ENCODE results near the gene IDI2. TPM values are rescaled to one million over a fixed set of nuclear protein-coding genes. Genes with fewer than 3 reads are reported as not detected.

Gene IDI2
- total RNA-seq, 1 donor, result not detected

DNA sequence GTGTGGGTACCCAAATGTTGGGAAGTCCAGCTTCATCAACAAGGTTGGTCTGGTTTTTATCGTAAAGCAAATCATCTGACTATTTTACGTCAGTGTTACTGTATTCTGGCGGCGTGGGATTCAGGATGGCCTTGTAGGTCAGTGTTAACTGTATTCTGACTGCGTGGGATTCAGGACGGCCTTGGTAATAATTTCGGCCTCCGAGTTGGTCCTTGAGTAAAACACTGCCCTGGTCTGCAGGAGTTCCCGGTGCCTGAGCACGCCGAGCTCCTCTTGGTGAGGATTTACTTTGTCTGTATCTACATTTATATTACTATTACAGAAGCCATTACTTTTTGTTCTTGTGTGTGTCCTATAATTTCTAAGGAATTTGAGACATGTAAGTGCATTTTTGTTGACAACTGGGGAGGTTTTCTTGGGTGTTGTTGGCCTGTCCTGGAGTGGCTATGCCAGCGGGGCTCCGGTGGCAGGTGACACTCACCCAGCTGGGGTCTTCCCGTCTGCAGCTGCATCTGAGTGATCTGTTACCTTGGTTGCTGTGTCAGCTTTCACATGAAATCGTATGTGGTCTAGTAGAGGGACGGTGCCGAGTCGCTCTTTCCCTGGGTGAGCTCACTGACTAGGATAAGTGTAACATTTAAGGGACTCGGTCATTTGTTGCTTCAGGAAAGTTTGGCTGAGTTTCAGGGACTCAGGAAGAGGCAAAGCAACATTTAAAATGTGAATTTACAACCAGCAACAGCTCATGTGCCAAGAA lies 28.2 kb downstream of the IDI2 start:
- Histone ChIP-seq H4K20me1 (ENCODE audit: insufficient read depth, low read length) (peaks cover 37% of the 10 kb centered on the region), H3K79me2 (ENCODE audit: insufficient read depth, low read length) (peaks cover 84% of the 10 kb centered on the region), H3K27me3 (ENCODE audit: insufficient read depth, low read length) (no peaks in the 10 kb centered on the region), H2AFZ (ENCODE audit: low read length) (no peak overlapping the region), H3K4me3 (ENCODE audit: insufficient read depth, low read length) (no peak overlapping the region), H3K4me2 (ENCODE audit: insufficient read depth, low read length) (no peak overlapping the region), H3K4me1 (ENCODE audit: insufficient read depth, low read length) (no peaks in the 10 kb centered on the region), H3K36me3 (ENCODE audit: insufficient read depth, low read length) (peaks cover 98% of the 10 kb centered on the region), H3K27ac (ENCODE audit: low read depth, low read length) (no peak overlapping the region), H3K9me3 (ENCODE audit: low read depth, low read length) (peaks cover 3% of the 10 kb centered on the region)
- no peak for DNase-seq (ENCODE audit: insufficient read length, low spot score, missing footprints)
- TF ChIP-seq, protein P1, sequence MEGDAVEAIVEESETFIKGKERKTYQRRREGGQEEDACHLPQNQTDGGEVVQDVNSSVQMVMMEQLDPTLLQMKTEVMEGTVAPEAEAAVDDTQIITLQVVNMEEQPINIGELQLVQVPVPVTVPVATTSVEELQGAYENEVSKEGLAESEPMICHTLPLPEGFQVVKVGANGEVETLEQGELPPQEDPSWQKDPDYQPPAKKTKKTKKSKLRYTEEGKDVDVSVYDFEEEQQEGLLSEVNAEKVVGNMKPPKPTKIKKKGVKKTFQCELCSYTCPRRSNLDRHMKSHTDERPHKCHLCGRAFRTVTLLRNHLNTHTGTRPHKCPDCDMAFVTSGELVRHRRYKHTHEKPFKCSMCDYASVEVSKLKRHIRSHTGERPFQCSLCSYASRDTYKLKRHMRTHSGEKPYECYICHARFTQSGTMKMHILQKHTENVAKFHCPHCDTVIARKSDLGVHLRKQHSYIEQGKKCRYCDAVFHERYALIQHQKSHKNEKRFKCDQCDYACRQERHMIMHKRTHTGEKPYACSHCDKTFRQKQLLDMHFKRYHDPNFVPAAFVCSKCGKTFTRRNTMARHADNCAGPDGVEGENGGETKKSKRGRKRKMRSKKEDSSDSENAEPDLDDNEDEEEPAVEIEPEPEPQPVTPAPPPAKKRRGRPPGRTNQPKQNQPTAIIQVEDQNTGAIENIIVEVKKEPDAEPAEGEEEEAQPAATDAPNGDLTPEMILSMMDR (IDR thresholded peaks at IDR 0.05; ENCODE audit: extremely low read depth, low read depth, low read length), result no peak

DNA sequence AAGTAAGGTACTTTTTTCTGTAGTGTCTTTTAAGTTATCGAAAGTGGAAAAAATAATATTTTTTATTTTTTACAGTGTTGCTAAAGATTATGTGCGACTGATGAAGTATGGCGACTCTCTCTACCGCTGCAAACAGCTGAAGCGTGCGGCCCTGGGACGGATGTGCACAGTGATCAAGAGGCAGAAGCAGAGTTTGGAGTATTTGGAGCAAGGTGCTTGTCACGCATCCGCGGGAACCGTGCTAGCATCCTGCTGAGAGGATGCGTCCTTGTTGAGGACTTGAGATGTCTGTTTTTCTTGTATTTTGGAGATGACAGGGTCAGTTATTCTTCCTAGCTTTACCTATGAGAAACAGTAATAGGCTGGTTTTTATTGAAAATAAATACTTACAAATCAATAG lies 29.6 kb downstream of the IDI2 start:
- H3K9me3 ChIP-seq (ENCODE audit: low read depth, low read length), result no peaks in the 10 kb centered on the region
- H3K4me2 ChIP-seq (ENCODE audit: insufficient read depth, low read length), result no peak overlapping the region
- H3K4me1 ChIP-seq (ENCODE audit: insufficient read depth, low read length), result no peaks in the 10 kb centered on the region
- peaks cover 80% of the 10 kb centered on the region for H3K79me2 ChIP-seq (ENCODE audit: insufficient read depth, low read length)
- DNase-seq (ENCODE audit: insufficient read length, low spot score, missing footprints), result no peak
- peaks cover 38% of the 10 kb centered on the region for H4K20me1 ChIP-seq (ENCODE audit: insufficient read depth, low read length)
- H3K36me3 ChIP-seq (ENCODE audit: insufficient read depth, low read length), result peaks cover 86% of the 10 kb centered on the region
- no peak overlapping the region for H3K4me3 ChIP-seq (ENCODE audit: insufficient read depth, low read length)
- no peaks in the 10 kb centered on the region for H3K27me3 ChIP-seq (ENCODE audit: insufficient read depth, low read length)
- no peak overlapping the region for H3K27ac ChIP-seq (ENCODE audit: low read depth, low read length)
- H2AFZ ChIP-seq (ENCODE audit: low read length), result no peak overlapping the region
- TF ChIP-seq, protein P1 (IDR thresholded peaks at IDR 0.05; ENCODE audit: extremely low read depth, low read depth, low read length), result no peak

DNA sequence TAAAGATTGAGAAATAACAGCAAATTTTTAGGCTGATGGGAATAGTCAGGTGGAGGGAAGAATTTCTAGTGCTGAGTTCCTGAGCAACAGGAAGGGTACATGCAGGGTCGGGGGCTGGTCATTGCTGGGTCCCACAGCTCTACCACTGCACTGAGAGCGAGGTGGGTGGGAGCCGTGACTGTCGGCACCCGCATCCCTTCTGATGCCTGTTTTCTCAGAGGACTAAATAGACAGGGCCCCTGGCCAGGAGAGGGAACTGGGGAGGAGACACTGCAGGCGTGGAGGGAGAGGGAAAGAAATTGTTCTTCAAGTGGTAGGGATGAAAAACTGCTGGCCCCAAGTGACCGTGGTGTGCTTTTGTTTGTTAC lies 30.1 kb downstream of the IDI2 start:
- DNase-seq (ENCODE audit: insufficient read length, low spot score, missing footprints), result no peak
- TF ChIP-seq, protein P1 (IDR thresholded peaks at IDR 0.05; ENCODE audit: extremely low read depth, low read depth, low read length), result no peak
- H3K36me3 ChIP-seq (ENCODE audit: insufficient read depth, low read length), result peaks cover 81% of the 10 kb centered on the region
- no peak overlapping the region for H3K4me2 ChIP-seq (ENCODE audit: insufficient read depth, low read length)
- no peaks in the 10 kb centered on the region for H3K9me3 ChIP-seq (ENCODE audit: low read depth, low read length)
- no peaks in the 10 kb centered on the region for H3K27me3 ChIP-seq (ENCODE audit: insufficient read depth, low read length)
- H2AFZ ChIP-seq (ENCODE audit: low read length), result no peak overlapping the region
- H3K4me1 ChIP-seq (ENCODE audit: insufficient read depth, low read length), result no peaks in the 10 kb centered on the region
- H3K4me3 ChIP-seq (ENCODE audit: insufficient read depth, low read length), result no peak overlapping the region
- H3K27ac ChIP-seq (ENCODE audit: low read depth, low read length), result no peak overlapping the region
- peaks cover 43% of the 10 kb centered on the region for H4K20me1 ChIP-seq (ENCODE audit: insufficient read depth, low read length)
- peaks cover 80% of the 10 kb centered on the region for H3K79me2 ChIP-seq (ENCODE audit: insufficient read depth, low read length)

DNA sequence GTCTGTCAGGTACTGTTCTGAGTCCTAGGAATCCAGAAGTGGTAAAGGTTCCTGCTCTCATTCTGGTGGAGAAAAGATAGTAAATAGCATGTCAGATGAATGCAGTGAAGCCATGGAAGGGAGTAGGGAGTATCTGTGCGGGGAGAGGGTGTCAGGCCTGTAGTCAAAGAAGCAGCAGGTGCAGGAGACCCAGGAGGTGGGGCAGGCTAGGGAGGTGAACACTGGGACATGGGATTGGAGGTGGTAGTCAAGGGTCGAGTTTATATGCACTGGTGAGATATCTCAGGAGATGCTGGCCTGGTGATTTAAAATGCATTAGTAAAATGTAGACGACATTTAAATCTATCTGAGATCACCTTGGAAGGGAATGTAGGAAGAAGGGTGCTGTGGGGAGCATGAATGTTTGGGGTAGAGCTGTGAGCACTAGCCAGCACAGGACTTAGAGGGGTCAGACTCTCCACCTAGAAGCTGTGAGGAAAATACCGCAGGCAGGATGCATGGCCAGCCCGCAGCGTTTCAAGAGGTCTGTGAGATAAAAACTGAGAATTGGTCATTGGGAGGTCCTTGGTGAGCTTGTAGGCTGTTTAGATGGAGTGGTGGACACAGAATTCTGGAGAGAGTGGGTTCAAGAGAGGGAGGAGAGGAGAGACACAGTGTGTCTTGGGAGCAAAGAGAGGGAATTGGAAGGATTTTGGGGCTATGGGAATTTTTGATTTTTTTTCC lies 30.7 kb downstream of the IDI2 start:
- Histone ChIP-seq H3K36me3 (ENCODE audit: insufficient read depth, low read length) (peaks cover 76% of the 10 kb centered on the region), H3K4me1 (ENCODE audit: insufficient read depth, low read length) (peaks cover 1% of the 10 kb centered on the region), H3K27me3 (ENCODE audit: insufficient read depth, low read length) (no peaks in the 10 kb centered on the region), H4K20me1 (ENCODE audit: insufficient read depth, low read length) (peaks cover 45% of the 10 kb centered on the region), H2AFZ (ENCODE audit: low read length) (no peak overlapping the region), H3K9me3 (ENCODE audit: low read depth, low read length) (no peaks in the 10 kb centered on the region), H3K27ac (ENCODE audit: low read depth, low read length) (peak overlapping the region; percentile 3), H3K4me2 (ENCODE audit: insufficient read depth, low read length) (no peak overlapping the region), H3K79me2 (ENCODE audit: insufficient read depth, low read length) (peaks cover 83% of the 10 kb centered on the region), H3K4me3 (ENCODE audit: insufficient read depth, low read length) (no peak overlapping the region)
- TF ChIP-seq, protein P1 (IDR thresholded peaks at IDR 0.05; ENCODE audit: extremely low read depth, low read depth, low read length), result no peak
- no peak for DNase-seq (ENCODE audit: insufficient read length, low spot score, missing footprints)
